GM12892 (cell line): ENCODE measurements around the gene CAMK1D.

Source experiments
- DNase-seq: peaks from one replicate; pipeline ENCODE4 v3.0.0; 2011; ENCODE audit not compliant: insufficient read length
- FAIRE-seq: peaks from 2 replicates; lab custom pipeline; 2011; peaks lifted over from hg19 to GRCh38; lab: Jason Lieb, UNC
- POLR2A ChIP-seq: IDR thresholded peaks from 2 replicates; pipeline ENCODE4 v1.6.1; 2011; ENCODE audit warnings: low read depth, low read length, control low read depth
- POLR2AphosphoS5 ChIP-seq: IDR thresholded peaks from 2 replicates; pipeline ENCODE4 v1.6.1; 2011; ENCODE audit warnings: low read depth, low read length, control low read depth
- TAF1 ChIP-seq: IDR thresholded peaks from 2 replicates; pipeline ENCODE4 v1.6.1; 2011; ENCODE audit warnings: low read depth, mild to moderate bottlenecking, control low read depth, low read length, borderline replicate concordance

The CAMK1D gene

GRCh38 chr10:12364559-12364958, 15.2 kb downstream of the CAMK1D start:
- TF ChIP-seq POLR2A, result no peak
- TF ChIP-seq TAF1, result no peak
- no peak for TF ChIP-seq POLR2AphosphoS5
- no peak for FAIRE-seq
- DNase-seq, result no peak

- no peak for DNase-seq
- TF ChIP-seq POLR2AphosphoS5 (no peak), POLR2A (no peak), TAF1 (no peak)
Measured at GRCh38 chr10:12367272-12367671, 17.9 kb downstream of the CAMK1D start.

GRCh38 chr10:12369982-12370381, 20.6 kb downstream of the CAMK1D start:
- FAIRE-seq (no peak), DNase-seq (no peak)
- TF ChIP-seq POLR2A (no peak), TAF1 (no peak), POLR2AphosphoS5 (no peak)

More at GRCh38 chr10:12367272-12367671, 17.9 kb downstream of the CAMK1D start:
- no peak for FAIRE-seq

- FAIRE-seq, result no peak
- TF ChIP-seq POLR2A (no peak), POLR2AphosphoS5 (no peak), TAF1 (no peak)
- no peak for DNase-seq
Measured at GRCh38 chr10:12372846-12373245, 23.5 kb downstream of the CAMK1D start.

- no peak for FAIRE-seq
- TF ChIP-seq POLR2A, result no peak
- TF ChIP-seq TAF1, result no peak
- TF ChIP-seq POLR2AphosphoS5, result no peak
- DNase-seq, result no peak
Measured at GRCh38 chr10:12375076-12375504, 25.7 kb downstream of the CAMK1D start.

- DNase-seq (no peak), FAIRE-seq (no peak)
- TF ChIP-seq POLR2AphosphoS5 (no peak), POLR2A (no peak), TAF1 (no peak)
Measured at GRCh38 chr10:12376211-12376610, 26.9 kb downstream of the CAMK1D start.

GRCh38 chr10:12377658-12378290, 28.4 kb downstream of the CAMK1D start:
- FAIRE-seq (no peak), DNase-seq (no peak)
- TF ChIP-seq POLR2A (no peak), POLR2AphosphoS5 (no peak), TAF1 (no peak)

- no peak for FAIRE-seq
- TF ChIP-seq TAF1 (no peak), POLR2AphosphoS5 (no peak), POLR2A (no peak)
- no peak for DNase-seq
Measured at GRCh38 chr10:12380999-12381398, 31.7 kb downstream of the CAMK1D start.

GRCh38 chr10:12381536-12382156, 32.3 kb downstream of the CAMK1D start:
- TF ChIP-seq POLR2AphosphoS5 (no peak), POLR2A (no peak), TAF1 (no peak)
- no peak for FAIRE-seq
- no peak for DNase-seq

- no peak for FAIRE-seq
- no peak for TF ChIP-seq POLR2A
- no peak for TF ChIP-seq POLR2AphosphoS5
- no peak for TF ChIP-seq TAF1
- no peak for DNase-seq
Measured at GRCh38 chr10:12382157-12382548, 32.8 kb downstream of the CAMK1D start.

- no peak for DNase-seq
Measured at GRCh38 chr10:12382956-12383531, 33.7 kb downstream of the CAMK1D start.

GRCh38 chr10:12384906-12385305, 35.6 kb downstream of the CAMK1D start:
- no peak for FAIRE-seq
- TF ChIP-seq POLR2AphosphoS5 (no peak), POLR2A (no peak), TAF1 (no peak)
- no peak for DNase-seq

More at GRCh38 chr10:12382956-12383531, 33.7 kb downstream of the CAMK1D start:
- no peak for FAIRE-seq
- TF ChIP-seq TAF1 (no peak), POLR2A (no peak), POLR2AphosphoS5 (no peak)
